ENCODE results near the gene RGS4.

DNA sequence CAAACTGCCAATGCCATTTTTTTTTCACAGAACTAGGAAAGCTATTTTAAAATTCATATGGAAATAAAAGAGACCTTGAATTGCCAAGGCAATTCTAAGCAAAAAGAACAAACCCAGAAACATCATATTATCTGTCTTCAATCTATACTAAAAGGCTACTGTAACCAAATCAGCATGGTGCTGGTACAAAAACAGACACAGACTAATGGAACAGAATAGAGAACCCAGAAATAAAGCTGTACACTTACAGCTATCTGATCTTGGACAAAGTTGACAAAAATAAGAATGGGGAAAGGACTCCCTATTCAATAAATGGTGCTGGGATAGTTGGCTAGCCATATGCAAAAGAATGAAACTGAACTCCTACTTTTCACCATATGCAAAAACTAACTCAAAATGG is 50.5 kb downstream of the RGS4 start:
- TF ChIP-seq, protein P1, sequence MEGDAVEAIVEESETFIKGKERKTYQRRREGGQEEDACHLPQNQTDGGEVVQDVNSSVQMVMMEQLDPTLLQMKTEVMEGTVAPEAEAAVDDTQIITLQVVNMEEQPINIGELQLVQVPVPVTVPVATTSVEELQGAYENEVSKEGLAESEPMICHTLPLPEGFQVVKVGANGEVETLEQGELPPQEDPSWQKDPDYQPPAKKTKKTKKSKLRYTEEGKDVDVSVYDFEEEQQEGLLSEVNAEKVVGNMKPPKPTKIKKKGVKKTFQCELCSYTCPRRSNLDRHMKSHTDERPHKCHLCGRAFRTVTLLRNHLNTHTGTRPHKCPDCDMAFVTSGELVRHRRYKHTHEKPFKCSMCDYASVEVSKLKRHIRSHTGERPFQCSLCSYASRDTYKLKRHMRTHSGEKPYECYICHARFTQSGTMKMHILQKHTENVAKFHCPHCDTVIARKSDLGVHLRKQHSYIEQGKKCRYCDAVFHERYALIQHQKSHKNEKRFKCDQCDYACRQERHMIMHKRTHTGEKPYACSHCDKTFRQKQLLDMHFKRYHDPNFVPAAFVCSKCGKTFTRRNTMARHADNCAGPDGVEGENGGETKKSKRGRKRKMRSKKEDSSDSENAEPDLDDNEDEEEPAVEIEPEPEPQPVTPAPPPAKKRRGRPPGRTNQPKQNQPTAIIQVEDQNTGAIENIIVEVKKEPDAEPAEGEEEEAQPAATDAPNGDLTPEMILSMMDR (conservative IDR thresholded peaks at IDR 0.05; ENCODE audit: low read length): no peak
- no peak for TF ChIP-seq EZH2phosphoT487 (IDR thresholded peaks at IDR 0.05; ENCODE audit: borderline replicate concordance)
